ENCODE results near the gene ADGRB3.

Gene ADGRB3

GRCh38 chr6:68709882-68710281 lies 74.8 kb downstream of the ADGRB3 start:
- DNase-seq: no peak

DNA sequence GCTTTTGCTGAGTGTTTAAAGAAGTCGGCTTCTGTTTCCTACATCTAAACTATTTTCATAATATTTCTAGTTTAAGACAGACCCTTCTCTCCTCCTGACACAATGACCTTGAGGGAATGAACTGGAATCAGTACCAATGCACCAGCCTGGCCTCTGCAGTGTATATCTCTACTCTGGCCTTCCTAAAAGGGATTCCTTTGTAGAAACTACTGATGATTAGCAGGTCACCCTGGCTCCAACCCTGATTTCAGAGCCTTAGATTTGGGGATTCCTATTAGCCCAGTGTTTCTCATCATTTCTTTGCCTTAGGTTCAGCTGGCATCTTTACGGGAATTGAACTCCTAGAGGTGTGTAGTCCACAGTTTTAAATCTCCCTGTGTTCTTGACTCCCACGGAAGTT lies 75.4 kb downstream of the ADGRB3 start:
- DNase-seq: no peak

- DNase-seq: no peak
Measured at GRCh38 chr6:68710916-68711315, 75.8 kb downstream of the ADGRB3 start.

GRCh38 chr6:68711386-68712000 lies 76.4 kb downstream of the ADGRB3 start:
- DNase-seq: no peak

DNA sequence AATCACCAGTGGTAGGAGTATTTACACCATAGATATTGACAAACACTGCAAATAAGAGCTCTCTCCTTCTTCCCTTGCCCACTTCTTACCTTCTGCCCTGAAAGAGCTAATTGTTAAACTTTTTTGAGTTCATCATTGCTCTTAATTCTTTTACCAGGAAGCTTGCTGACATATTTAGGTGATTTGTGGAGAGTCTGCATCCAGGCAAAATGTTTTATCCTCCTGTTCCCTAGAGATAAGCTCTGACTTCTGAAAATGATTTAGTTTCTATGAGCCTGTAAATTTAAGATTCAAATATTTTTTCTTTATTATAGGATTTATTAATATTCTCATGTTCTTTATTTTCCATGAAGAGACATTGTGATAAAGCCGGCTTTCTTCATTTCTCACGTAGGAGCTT lies 81.5 kb downstream of the ADGRB3 start:
- DNase-seq: no peak

GRCh38 chr6:68718385-68719073 lies 83.4 kb downstream of the ADGRB3 start:
- no peak for DNase-seq

- DNase-seq: no peak
Measured at GRCh38 chr6:68719761-68720160, 84.7 kb downstream of the ADGRB3 start.

GRCh38 chr6:68722891-68723527 lies 87.9 kb downstream of the ADGRB3 start:
- DNase-seq: no peak

DNA sequence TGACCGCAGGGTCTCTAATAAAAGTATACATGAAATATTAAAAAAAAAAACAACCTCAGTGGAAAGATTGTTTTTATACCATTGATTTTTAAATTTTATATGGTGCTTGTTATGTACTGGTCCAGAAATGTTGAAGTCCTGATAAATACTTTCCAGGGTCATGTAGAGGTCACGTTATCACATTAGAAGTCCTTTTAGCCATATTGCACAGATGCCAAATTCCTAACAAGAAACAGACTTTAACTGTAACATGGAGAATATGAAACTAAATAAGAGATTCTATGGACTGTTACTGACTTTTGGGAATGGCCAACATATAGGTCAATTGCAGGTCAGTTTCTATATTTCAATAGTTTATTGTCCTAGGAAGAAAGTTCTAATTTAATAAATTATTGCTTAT lies 89.0 kb downstream of the ADGRB3 start:
- no peak for DNase-seq

GRCh38 chr6:68726337-68726736 lies 91.3 kb downstream of the ADGRB3 start:
- no peak for DNase-seq

GRCh38 chr6:68726992-68727391 lies 91.9 kb downstream of the ADGRB3 start:
- DNase-seq: no peak

DNA sequence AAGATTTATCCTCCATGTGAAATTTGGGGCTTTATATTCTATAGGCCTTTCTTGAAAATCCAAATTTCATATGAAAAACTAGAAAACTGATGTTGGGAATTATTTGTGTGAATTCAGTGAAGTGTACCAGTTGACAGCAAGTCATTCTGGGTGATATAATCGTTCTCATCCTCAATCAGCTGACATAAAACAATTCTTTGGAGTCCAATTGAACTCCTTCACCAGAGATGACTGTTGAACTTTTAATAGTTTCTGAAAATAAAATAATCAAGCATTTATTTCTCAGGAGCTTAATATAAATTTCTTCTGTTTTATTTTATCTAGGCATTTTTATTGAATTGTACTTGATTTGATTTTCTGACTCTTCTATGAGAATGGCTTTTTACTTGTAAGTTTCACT lies 92.6 kb downstream of the ADGRB3 start:
- DNase-seq: no peak

GRCh38 chr6:68728159-68728979 lies 93.3 kb downstream of the ADGRB3 start:
- no peak for DNase-seq

- DNase-seq: no peak
Measured at GRCh38 chr6:68729377-68729903, 94.4 kb downstream of the ADGRB3 start.

DNA sequence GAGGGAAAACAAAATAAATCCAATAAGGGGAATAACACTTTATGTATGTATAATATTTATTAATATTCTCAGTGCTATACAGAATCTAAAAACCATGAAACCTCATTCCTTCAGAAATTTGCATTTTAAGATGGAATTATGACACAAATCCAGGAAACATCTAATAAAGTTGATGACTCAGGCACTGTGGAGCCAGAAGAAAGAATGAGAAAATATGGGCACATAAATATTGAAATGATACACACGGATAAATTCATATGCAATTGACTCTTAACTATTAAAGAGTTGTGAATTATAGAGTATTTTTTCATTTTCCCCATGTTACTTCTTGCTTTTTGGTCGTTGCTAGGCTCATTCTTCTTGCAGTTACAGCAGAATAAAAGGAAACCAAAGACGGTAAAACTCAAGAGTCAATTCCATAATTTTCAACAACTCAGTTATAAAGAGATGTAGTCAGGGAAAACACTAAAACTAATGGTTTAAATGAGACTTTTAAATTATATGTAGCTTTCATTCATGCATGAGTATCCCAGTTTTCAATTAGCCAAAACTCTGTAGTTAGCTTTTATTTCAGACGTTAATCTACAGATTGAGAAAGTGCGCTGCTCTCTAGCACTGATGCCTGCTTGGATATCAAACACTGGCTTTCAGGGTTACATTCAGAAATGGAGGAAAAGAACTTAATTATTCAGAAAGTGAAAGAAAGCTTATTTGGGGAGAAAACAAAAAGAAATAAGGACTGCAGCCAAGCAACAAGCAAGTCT lies 95.4 kb downstream of the ADGRB3 start:
- no peak for DNase-seq

- DNase-seq: no peak
Measured at GRCh38 chr6:68732423-68732822, 97.3 kb downstream of the ADGRB3 start.

DNA sequence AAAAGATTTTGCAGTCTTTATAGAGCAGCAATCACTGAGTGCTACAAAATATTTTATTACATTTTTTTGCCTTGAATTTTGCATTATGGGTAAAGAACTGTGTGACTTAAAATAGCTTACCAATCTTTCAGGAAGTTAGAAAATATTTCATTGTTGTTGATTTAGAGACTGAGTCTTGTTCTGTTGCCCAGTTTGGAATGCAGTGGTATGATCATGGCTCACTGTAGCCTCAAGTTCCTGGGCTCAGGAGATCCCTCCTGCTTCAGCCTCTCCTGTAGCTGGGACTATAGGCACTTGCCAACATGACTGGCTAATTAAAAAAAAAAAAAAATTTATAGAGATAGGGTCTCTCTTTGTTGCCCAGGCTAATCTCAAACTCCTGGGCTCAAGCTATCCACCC lies 100.8 kb downstream of the ADGRB3 start:
- no peak for DNase-seq

GRCh38 chr6:68737061-68737460 lies 102.0 kb downstream of the ADGRB3 start:
- DNase-seq: no peak

DNA sequence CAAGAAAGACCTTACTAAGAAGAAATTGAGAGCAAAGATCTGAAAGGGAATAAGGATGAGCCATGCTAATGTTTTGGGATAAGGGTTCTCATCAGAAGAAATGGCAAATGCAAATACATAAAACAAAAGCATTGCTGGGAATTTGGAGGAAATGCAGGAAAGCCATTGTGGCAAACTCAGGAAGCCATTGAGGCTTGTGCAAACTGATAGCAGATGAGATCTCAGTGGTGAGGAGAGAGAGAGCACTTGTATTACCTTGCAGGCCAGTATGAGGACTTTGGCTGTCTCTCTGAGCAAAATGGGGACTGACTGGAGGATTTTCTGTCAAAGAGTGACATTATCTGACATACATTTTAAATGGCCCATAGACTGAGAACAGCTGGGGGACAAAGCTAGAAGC lies 103.0 kb downstream of the ADGRB3 start:
- DNase-seq: no peak

DNA sequence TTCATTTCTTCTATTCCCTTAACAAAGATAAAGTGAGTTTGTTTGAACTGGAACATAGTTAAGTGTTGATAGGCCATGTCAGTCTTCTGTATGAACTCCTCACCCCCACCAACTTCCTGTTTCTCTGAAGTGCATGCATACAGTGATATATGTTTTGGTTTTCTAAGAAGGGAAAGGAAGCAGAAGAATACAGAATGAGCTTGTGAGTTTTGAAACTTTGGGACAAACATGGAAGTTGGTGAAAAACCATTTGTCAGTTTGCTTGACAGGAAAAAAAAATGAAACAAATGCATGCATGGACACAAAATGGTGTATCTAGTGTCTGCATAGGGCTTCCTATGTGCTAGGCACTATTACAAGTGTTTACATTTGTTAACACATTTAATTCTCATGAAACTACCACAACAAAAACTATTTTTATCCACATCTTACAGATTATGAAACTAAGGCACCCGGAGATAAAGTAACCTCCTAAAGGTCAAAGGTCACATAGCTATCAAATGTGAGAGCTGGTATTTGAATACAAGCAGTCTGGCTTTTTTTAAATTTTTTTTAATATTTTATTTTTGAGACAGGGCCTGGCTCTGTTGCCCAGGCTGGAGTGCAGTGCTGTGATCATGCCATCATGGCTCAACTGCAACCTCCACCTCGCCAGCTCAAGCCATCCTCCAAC lies 105.9 kb downstream of the ADGRB3 start:
- no peak for DNase-seq

DNA sequence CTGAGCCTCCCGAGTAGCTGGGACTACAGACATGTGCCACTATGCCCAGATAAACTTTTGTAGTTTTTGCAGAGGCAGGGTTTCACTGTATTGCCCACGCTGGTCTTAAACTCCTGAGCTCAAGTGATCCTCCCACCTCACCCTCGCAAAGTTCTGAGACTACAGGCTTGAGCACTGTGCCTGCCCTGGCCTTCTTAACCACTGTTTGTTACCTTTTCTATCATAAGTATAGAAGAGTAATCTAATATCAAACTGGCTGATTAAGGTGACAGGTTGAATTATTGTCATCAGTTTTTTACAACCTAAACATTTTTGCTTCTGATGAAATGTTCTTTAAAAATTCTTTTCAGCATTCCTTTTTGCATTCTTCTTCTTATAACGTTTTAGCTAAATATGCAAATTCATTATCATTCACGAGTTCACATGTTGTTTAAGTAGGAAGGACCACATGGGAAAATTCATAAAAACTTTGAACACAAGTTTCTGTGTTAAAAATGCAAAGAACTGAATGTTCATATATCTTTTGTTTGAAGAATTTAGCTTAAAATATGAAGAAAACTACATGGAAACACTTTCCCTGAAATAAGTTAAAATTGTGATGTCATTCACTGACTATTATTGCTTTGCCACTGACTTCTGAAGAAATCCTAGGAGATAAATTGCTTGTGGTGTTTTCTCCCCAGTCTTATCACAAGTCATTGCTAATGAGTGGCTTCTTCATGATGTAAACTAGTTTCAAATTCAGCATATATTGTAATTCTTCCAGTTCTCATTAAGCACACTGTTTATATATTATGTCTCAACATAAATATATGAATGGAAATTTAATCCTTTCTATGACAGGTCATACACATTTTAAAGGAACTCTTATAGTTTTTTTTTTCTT lies 106.7 kb downstream of the ADGRB3 start:
- DNase-seq: no peak
